HepG2 (cell line): ENCODE measurements around the gene NSUN6. TPM values are rescaled to one million over a fixed set of nuclear protein-coding genes. Genes with fewer than 3 reads are reported as not detected.

ENCODE experiments used
- ATAC-seq: fragments of 200-7000 bp; cut with Tn5 transposase; 3 replicates; pipeline ENCODE4 v1.9.1; 2020; ENCODE audit warnings: mild to moderate bottlenecking, moderate library complexity
- BruUV-seq: library from RNA; stranded (reverse); fragments of 400-500 nt; replicated peaks from 2 replicates; lab custom pipeline; 2021; lab: Mats Ljungman, UMichigan
- CTCF ChIA-PET: fragments of 300-600 bp; formaldehyde crosslinking; extraction: SDS; loops from one replicate; lab custom pipeline; 2021; ENCODE audit warnings: low total read pairs, inconsistent platforms, low intra/inter-chr PET ratio; lab: Yijun Ruan, JAX
- POLR2A ChIA-PET: fragments of 350-600 bp; sonication (Branson Sonifier 250); formaldehyde crosslinking; loops from one replicate; lab custom pipeline; 2020; ENCODE audit warnings: antibody characterized with exemption, inconsistent platforms; lab: Yijun Ruan, JAX
- DNase-seq: peaks from one replicate; pipeline ENCODE4 v3.0.0-alpha.2; 2015; ENCODE audit warnings: low spot score
- FAIRE-seq: peaks from 3 replicates; lab custom pipeline; 2011; peaks lifted over from hg19 to GRCh38; lab: Jason Lieb, UNC
- H2AFZ ChIP-seq: one replicate; pipeline ENCODE4 v1.6.1; 2011; ENCODE audit warnings: low read length, inconsistent platforms
- H3K27ac ChIP-seq: fragments of 300-600 bp; 3 replicates; pipeline ENCODE4 v1.8.0; 2011; ENCODE audit warnings: mixed run types, mild to moderate bottlenecking, mixed read lengths, low read length, inconsistent platforms; ENCODE audit not compliant: insufficient read depth; ENCODE audit errors: extremely low read length
- H3K27me3 ChIP-seq, 2 experiments: fragments of 200-600 bp in 1 of 2; 2 replicates in 1 of 2; 3 replicates in 1 of 2; pipeline versions ENCODE4 v1.6.0 to v1.8.0; 2011; ENCODE audit warnings: low read length in 2 of 2, mild to moderate bottlenecking in 2 of 2, moderate library complexity in 2 of 2, inconsistent platforms in 1 of 2; ENCODE audit not compliant: insufficient read depth in 2 of 2, control insufficient read depth in 1 of 2
- H3K36me3 ChIP-seq, 2 experiments: fragments of 200-600 bp in 1 of 2; replicated peaks in 1 of 2; 2 replicates in 1 of 2; 3 replicates in 1 of 2; pipeline versions ENCODE4 v1.5.1 to v1.8.0; 2011; ENCODE audit warnings: low read length in 2 of 2, inconsistent platforms in 1 of 2; ENCODE audit not compliant: insufficient read depth in 2 of 2, control insufficient read depth in 1 of 2
- H3K4me1 ChIP-seq: 2 replicates; pipeline ENCODE4 v1.5.1; 2012; ENCODE audit warnings: low read length, inconsistent platforms; ENCODE audit not compliant: insufficient read depth
- H3K4me2 ChIP-seq: 2 replicates; pipeline ENCODE4 v1.6.0; 2011; ENCODE audit warnings: low read depth, low read length, inconsistent platforms
- H3K4me3 ChIP-seq, 3 experiments: fragments of 200-600 bp in 1 of 3; sonication (generic), shearing (Covaris generic) in 1 of 3; replicated peaks in 1 of 3; 2 replicates each; pipeline ENCODE4 v1.5.1; 2011 to 2016; ENCODE audit warnings: low read length in 3 of 3, inconsistent platforms in 2 of 3, low read depth in 2 of 3, mild to moderate bottlenecking in 2 of 3, control low read depth in 1 of 3, mixed read lengths in 1 of 3; ENCODE audit not compliant: insufficient read depth in 1 of 3
- H3K79me2 ChIP-seq: one replicate; pipeline ENCODE4 v1.6.1; 2011; ENCODE audit warnings: low read length, inconsistent platforms; ENCODE audit not compliant: insufficient read depth
- H3K9ac ChIP-seq: 2 replicates; pipeline ENCODE4 v1.6.0; 2011; ENCODE audit warnings: mild to moderate bottlenecking, low read depth, low read length, inconsistent platforms; ENCODE audit not compliant: insufficient read depth
- H3K9me3 ChIP-seq: 2 replicates; pipeline ENCODE4 v1.5.1; 2012; ENCODE audit warnings: mild to moderate bottlenecking, low read length
- H4K20me1 ChIP-seq: 2 replicates; pipeline ENCODE4 v1.6.0; 2011; ENCODE audit warnings: inconsistent platforms, mild to moderate bottlenecking, low read length, moderate library complexity; ENCODE audit not compliant: insufficient read depth
- ATF3 ChIP-seq: sonication (generic); formaldehyde crosslinking; IDR thresholded peaks from 2 replicates; pipeline ENCODE4 v1.4.0; 2020; ENCODE audit warnings: missing genetic modification reagents
- FOXA1 ChIP-seq, 2 experiments: fragments of 450-650 bp in 1 of 2; sonication (generic) in 1 of 2; formaldehyde crosslinking in 1 of 2; IDR thresholded peaks; 2 replicates each; pipeline versions ENCODE4 v1.4.0 to v1.6.1; 2016 to 2020; ENCODE audit warnings: missing genetic modification reagents in 1 of 2
- MAFF ChIP-seq: IDR thresholded peaks from 2 replicates; pipeline ENCODE4 v1.6.1; 2011; ENCODE audit warnings: low read depth, low read length, improper control_type of control experiment
- MAFK ChIP-seq, 2 experiments: IDR thresholded peaks in 1 of 2; conservative IDR thresholded peaks in 1 of 2; 2 replicates each; pipeline ENCODE4 v1.6.1; 2011; ENCODE audit warnings: improper control_type of control experiment in 2 of 2, low read length in 2 of 2
- TBX2 ChIP-seq: sonication (generic); formaldehyde crosslinking; IDR thresholded peaks from 2 replicates; pipeline ENCODE4 v1.5.0; 2020; ENCODE audit warnings: missing genetic modification reagents, mild to moderate bottlenecking, borderline replicate concordance
- ZBTB43 ChIP-seq: sonication (generic); formaldehyde crosslinking; conservative IDR thresholded peaks from 2 replicates; pipeline ENCODE4 v1.4.0; 2020; ENCODE audit warnings: missing genetic modification reagents
- ZNF331 ChIP-seq: sonication (generic); formaldehyde crosslinking; IDR thresholded peaks from 2 replicates; pipeline ENCODE4 v1.4.0; 2020; ENCODE audit warnings: missing genetic modification reagents
- ZNF572 ChIP-seq: sonication (generic); formaldehyde crosslinking; IDR thresholded peaks from 2 replicates; pipeline ENCODE4 v1.5.1; 2020; ENCODE audit warnings: mild to moderate bottlenecking, missing genetic modification reagents
- WGBS: methylation state at CpG from one replicate; pipeline ENCODE4 v1.1.6; 2017; ENCODE audit warnings: low lambda C conversion rate; 5-methylcytosine and 5-hydroxymethylcytosine counted together
- in situ Hi-C: cut with HindIII; loops from 2 replicates; pipeline ENCODE4 v1.10.0; 2017; ENCODE audit warnings: low pct_unique_long_range_greater_than_20kb; ENCODE audit not compliant: extremely low pct_ligation_motif_present
- intact Hi-C: fragments of 100-400 bp; cut with micrococcal nuclease; formaldehyde crosslinking; loops from one replicate; pipeline ENCODE4 v1.10.0; 2022; ENCODE audit not compliant: unreplicated experiment
- polyA plus RNA-seq, 8 experiments: library from polyadenylated mRNA; depleted of rRNA in 3 of 8; stranded (reverse) in 7 of 8; unstranded in 1 of 8; fragments of >200 nt; fragmentation: Illumina TruSeq in 4 of 8; extraction: Trizol in 4 of 8; gene quantifications; 2 replicates each; pipeline versions ENCODE4 v1.2.1 to v1.2.3, GENCODE V29; 2011 to 2016; ENCODE audit warnings: low read depth in 4 of 8, missing spikeins in 1 of 8, mixed read lengths in 1 of 8; ENCODE audit not compliant: insufficient read depth in 1 of 8
- total RNA-seq, 5 experiments: library from RNA; depleted of rRNA; stranded (reverse); fragments of >200 nt; fragmentation: Illumina TruSeq; extraction: Trizol; gene quantifications; 2 replicates each; pipeline ENCODE4 v1.2.3, GENCODE V29; 2016; ENCODE audit warnings: low read depth in 1 of 5

Gene NSUN6
- total and polyA plus RNA-seq, 2 of the 13 experiments (the other 11 are each of a cell fraction or from before 2014, with no cell fraction given), result 17.2 to 19.3 TPM

GRCh38 chr10:18653112-18653511 lies 1.7 kb upstream of the NSUN6 start:
- Histone ChIP-seq H3K27me3 (no peaks in the 10 kb centered on the region; a peak in 1 of 5 replicates), H3K9ac (no peak overlapping the region), H3K4me3 (no peak overlapping the region), H2AFZ (no peak overlapping the region), H4K20me1 (no peaks in the 10 kb centered on the region), H3K9me3 (no peaks in the 10 kb centered on the region), H3K4me1 (peaks cover 36% of the 10 kb centered on the region), H3K79me2 (peaks cover 31% of the 10 kb centered on the region), H3K36me3 (peaks cover 0 to 2% of the 10 kb centered on the region in 2 experiments; a peak in 1 of 5 replicates), H3K27ac (no peak overlapping the region), H3K4me2 (no peak overlapping the region)
- BruUV-seq, result no TSS peak
- CTCF ChIA-PET, result no interaction called here
- no peak for ATAC-seq
- intact Hi-C loops (loop anchor here (10.0 kb wide), 1 partner anchor 978 kb away; no protein-coding TSS in a partner anchor), in situ Hi-C loops (loop anchor here (25.0 kb wide), 1 partner anchor 991 kb away; no protein-coding TSS in a partner anchor)
- no peak for DNase-seq
- 94% methylated on average over 3 of the region's 3 CpGs for WGBS
- TF ChIP-seq ZBTB43 (CRISPR knock-in tag) (no peak), FOXA1 (IDR thresholded peaks at IDR 0.05) (no peak), FOXA1 (CRISPR knock-in tag; IDR thresholded peaks at IDR 0.05) (no peak), ZNF572 (CRISPR knock-in tag) (no peak), MAFK (conservative IDR thresholded peaks at IDR 0.05 in 1 of 2, IDR thresholded peaks at IDR 0.05 in 1 of 2; ENCODE audit: low read length in 2 of 2) (peak; percentile 88 to 89), ATF3 (CRISPR knock-in tag) (no peak), TBX2 (no peak), MAFF (peak; percentile 80), ZNF331 (CRISPR knock-in tag) (no peak)
- POLR2A ChIA-PET, result no interaction called here
- no peak for FAIRE-seq
